HTR-8/SVneo (cell line): ENCODE results near the gene TRIAP1.
"Not testable (repeated sequence)": the region's sequence is repeated elsewhere in the genome, so short reads cannot be mapped to it uniquely, and the experiment has no call there.

Experiments
- DNase-seq: peaks from one replicate; pipeline ENCODE4 v3.0.0; 2011; ENCODE audit warnings: low spot score, mixed read lengths; ENCODE audit not compliant: insufficient read length
- FAIRE-seq: peaks from 2 replicates; lab custom pipeline; 2011; peaks lifted over from hg19 to GRCh38; lab: Jason Lieb, UNC

TRIAP1 gene

GRCh38 chr12:120445911-120446843 is at the start of gene TRIAP1, which contains the start of gene GATC:
TRIAP1 (minus strand) TSS chr12:120446384; CDS start chr12:120446372, 12 bp downstream.
GATC (plus strand) TSS chr12:120446444; CDS start chr12:120446481, 37 bp downstream.
- FAIRE-seq, result peak; percentile 90
- DNase-seq, result peak; percentile 72

DNA sequence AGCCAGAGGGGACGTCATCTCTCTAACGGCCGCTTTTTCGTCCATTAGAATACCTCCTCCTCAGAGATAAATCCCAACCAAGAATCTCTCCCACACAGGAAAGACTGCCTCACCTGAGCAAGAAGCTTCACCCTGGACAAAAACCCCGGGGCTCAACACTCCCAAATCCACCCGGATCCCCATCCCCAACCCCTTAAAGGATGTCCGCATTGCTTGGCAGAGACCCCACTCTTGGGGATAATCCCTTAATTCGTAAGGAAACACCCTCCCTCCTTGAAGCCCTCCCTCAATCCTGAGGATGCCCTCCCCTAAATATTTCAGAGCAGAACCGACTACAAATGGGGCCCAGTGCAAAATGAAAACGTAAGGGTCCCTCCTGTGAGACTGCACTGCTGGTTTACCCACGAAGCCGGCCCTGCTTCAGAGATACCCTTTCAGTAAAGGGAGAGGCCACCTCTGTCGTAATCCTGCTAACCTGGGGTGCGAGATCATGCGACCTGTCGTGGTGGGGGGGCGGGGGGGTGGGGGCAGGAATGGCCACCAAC is 49.1 kb upstream of the TRIAP1 start:
- peak; percentile 29 for DNase-seq
- FAIRE-seq, result no peak

DNA sequence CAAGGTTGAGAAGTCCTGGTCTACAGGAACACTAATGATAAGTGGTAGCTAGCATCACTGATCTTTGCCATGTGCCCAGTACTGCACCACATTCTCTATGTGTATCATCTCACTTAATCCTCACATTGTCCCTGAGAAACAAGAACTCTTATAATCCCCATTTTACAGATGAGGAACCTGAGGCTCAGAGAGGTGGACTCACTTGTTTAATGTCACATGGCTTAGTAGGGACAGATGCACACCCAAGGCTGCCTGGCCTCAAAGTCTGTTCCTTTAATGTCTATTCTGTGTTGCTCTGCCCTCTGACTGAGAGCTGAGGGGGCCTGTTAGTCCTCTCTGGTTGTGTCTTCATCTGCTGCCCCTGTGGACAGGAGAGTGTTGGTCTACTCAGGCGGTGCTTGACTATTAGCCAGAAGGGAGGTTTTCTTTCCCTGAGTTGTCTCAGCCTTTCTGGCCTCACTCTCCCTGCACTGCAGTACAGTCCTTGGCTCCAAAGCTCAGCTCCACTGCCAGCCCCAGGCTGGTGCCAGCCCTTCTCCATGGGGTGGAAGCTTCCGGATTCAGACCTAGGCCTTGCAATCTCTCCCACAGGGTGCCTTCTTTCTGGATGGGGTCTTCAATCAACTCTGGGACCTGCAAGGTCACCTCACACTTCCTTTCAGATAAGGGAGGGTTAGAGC is 44.8 kb upstream of the TRIAP1 start:
- FAIRE-seq, result no peak
- DNase-seq, result no peak

DNA sequence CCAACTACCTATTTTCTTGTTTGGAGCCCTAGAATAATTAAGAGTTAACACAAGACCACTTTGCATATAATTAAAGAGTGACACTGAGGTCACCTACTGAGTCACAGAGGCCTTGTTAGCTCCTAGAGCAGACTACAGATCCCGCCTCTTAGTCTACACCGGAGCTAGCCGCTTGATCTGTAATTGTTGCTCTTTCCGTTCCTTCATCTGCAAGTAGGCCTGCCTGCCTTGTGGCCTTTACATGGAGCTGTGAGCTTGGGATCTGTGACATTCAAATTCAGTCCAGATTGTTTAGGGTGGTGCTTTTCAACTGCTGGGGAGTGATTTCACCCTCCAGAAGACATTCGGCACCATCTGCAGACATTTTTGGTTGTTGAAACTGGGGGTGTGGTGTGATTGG is 44.1 kb upstream of the TRIAP1 start:
- DNase-seq (no peak), FAIRE-seq (no peak)

DNA sequence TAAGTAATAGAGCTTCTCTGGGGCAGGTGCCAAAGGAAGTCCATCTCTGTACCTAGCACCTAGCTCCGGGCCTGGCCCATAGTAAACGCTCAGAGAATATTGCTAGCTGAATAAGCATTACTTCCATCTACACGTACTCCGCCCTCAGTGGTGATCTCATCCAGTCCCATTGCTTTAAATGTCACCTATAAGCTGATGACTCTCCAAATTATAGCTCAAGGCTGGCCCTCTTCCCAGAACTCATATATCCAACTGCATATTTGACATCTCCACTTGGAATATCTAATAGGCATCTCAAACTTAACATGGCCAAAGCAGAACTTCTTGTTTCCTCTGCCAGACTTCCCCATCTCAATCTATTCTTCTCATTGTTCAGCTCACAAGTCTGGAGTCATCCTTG is 42.8 kb upstream of the TRIAP1 start:
- FAIRE-seq (no peak), DNase-seq (no peak)

DNA sequence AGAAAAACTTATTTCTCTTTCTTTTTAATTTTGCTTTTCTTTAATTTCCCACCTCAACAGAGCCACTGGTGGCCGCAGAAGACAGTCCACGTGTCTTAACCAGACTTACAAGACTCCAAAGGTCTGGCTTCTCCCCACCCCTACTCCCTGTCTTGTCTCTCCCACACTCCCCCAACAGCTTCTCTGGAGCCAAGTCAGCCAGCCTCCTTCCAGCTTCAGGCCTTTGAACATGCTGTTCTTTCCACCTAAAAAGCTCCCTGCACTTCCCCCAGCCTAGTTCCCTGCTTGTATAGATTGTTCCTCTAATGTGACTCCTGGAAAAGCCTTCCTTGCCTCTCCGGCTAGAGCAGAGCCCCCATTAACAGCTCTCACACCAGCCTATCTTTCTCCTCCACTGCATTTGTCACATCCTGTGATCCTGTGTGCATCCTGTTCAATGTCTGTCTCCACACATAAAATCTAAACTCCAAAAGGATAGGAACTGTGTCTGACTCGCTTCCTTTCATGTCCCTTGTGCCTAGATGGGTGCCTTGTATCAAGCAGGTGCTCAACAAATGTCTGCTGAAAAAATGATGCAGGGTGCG is 42.0 kb upstream of the TRIAP1 start:
- FAIRE-seq (no peak), DNase-seq (no peak)

DNA sequence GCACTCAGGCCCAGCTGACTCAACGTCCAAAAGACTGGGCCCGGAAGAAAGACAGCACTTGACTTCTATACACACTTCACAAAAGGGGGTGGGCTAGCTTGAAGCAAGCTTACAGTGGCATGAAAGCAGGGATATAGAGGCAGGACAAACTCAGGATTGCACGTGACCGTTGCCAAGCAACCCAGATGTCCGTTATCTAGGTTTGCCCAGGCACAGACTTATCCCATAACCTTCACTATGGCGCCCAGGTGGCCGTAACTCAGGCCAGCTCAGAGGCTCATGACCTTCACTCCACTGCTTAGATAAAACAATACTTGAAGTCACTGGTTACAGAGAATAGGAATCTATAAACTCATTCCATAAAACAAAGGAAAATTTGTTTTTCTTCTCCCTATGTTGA is 41.4 kb upstream of the TRIAP1 start:
- not testable (repeated sequence) for FAIRE-seq, DNase-seq

- no peak for DNase-seq
These were observed 40.0 kb upstream of the TRIAP1 start for GRCh38 chr12:120485961-120486881.

GRCh38 chr12:120483621-120484020 is 37.4 kb upstream of the TRIAP1 start:
- FAIRE-seq (no peak), DNase-seq (no peak)

More at GRCh38 chr12:120485961-120486881, 40.0 kb upstream of the TRIAP1 start:
- FAIRE-seq, result no peak

- DNase-seq, result no peak
- no peak for FAIRE-seq
These were observed 35.0 kb upstream of the TRIAP1 start for GRCh38 chr12:120481022-120481767.

- FAIRE-seq (no peak), DNase-seq (no peak)
These were observed 34.0 kb upstream of the TRIAP1 start for GRCh38 chr12:120480211-120480610.

- FAIRE-seq (no peak), DNase-seq (no peak)
These were observed 33.3 kb upstream of the TRIAP1 start for GRCh38 chr12:120479458-120479857.

GRCh38 chr12:120475643-120476042 is 29.5 kb upstream of the TRIAP1 start:
- no peak for DNase-seq
- no peak for FAIRE-seq

- peak; percentile 90 for DNase-seq
- no peak for FAIRE-seq
These were observed 28.4 kb upstream of the TRIAP1 start for GRCh38 chr12:120474616-120474960.

DNA sequence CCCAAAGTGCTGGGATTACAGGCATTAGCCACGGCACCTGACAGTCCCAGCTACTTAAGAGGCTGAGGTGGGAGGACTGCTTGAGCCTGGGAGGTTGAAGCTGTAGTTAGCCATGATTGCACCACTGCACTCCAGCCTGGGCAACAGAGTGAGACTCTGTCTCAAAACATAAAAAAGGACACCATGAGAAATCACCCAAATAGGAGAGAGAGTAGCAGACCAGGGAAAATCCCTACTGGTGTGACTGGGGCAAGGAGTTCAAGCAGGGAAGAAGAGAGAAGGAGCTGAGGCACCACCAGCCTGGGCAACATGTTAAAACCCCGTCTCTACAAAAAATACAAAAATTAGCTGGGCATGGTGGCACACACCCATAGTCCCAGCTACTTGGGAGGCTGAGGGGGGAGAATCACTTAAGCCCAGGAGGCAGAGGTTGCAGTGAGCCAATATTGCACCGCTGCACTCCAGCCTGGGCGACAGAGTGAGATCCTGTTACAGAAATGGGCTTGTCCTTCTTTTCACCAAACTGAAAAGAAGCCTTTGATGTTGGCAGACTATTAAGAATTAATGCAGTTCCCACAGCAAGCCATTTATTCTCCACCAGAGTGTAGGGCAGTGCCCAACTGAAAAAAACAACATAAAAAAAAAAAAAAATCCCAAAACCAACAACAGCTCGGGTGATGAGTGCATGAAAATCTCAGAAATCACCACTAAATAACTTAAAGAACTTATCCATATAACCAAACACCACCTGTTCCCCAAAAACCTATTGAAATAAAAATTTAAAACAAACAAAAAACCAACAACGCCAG is 27.8 kb upstream of the TRIAP1 start:
- FAIRE-seq, result no peak
- DNase-seq, result no peak

DNA sequence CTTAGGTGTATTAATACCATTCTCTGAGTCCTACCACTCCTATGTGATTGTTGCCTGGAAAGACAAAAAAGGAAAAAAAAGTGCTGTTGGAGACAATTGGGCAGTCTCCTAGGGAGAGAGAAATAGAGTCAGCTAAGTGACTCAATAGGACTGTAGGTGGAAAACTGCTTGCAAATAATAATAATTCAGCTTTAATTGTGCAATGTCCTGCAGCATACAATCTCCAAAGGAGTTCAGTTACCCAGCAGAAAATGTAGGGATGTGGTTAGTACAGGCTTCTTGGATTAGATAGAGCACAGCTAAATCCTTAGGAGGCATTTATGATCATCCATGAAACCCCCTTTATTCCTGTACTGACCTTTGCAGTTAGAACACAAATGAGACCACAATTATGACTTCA is 26.3 kb upstream of the TRIAP1 start:
- DNase-seq (no peak), FAIRE-seq (no peak)

- FAIRE-seq, result no peak
- DNase-seq, result no peak
These were observed 24.1 kb upstream of the TRIAP1 start for GRCh38 chr12:120470150-120470784.
